ENCODE data around the gene ZBTB38. TPM values are rescaled to one million over a fixed set of nuclear protein-coding genes. Genes with fewer than 3 reads are reported as not detected.

ZBTB38 gene
- polyA plus RNA-seq, 4 donors, result 48.4 to 62.0 (median 52.7) TPM

DNA sequence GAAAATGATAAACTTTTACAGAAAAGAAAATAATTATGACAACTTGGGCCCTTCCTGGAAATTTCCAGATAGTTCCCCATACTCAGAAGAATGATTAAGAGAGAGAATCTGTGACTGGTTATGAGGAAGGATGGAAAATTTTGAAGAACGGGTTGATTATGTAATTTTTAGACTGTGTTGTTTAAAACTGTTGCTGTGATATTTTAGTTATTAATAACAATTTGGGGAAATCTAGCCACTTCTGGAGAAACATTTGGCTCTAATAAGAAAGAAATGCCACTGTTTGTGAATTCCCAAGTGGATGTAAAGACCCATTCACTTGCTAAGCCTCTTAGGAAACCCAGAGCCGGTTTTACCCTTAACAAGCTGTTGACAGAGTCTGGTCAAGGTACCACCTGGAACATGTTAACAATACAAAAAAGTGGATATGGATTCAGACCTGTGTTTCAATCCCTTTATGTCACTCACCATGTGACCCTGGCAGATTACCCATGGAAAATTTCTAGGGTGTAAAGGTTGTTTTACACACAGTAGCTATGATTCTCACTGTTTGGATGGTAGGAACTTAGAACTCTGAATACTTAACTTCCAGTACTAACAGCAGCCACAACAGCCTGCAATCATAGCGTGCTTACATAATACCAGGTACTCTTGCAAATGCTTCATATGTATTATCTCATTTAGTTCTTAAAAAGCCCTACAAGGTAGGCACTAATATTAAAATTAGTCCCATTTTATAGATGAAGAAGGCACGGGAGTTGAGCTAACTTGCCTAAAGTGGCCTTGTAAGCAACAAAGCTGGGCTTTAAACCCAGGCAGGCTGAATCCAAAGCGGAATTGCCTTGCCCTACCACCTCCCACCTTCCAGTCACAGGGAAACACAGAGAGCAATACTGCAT is 32.0 kb downstream of the ZBTB38 start:
- no peak for DNase-seq (ENCODE audit: low read depth in 4 of 4, low spot score in 2 of 4)

DNA sequence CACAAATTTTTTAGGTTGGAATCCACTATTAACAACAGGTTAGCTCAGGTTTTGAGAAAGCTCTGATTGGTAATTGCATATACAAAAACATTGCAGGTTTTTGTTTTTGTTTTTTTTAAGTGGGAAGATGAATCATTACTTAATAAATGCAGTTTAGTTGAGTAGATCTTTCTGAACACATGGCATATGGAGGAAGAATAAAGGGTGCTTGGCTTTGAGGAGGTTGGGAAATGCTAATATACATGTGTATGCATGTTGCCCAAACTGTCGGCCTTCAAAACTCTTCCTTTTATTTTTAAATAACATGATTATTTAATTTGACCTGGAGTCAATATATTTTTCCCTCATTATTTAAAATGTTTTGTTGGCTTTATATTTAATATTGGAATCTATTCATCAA is 32.8 kb downstream of the ZBTB38 start:
- no peak for DNase-seq (ENCODE audit: low read depth in 4 of 4, low spot score in 2 of 4)

DNA sequence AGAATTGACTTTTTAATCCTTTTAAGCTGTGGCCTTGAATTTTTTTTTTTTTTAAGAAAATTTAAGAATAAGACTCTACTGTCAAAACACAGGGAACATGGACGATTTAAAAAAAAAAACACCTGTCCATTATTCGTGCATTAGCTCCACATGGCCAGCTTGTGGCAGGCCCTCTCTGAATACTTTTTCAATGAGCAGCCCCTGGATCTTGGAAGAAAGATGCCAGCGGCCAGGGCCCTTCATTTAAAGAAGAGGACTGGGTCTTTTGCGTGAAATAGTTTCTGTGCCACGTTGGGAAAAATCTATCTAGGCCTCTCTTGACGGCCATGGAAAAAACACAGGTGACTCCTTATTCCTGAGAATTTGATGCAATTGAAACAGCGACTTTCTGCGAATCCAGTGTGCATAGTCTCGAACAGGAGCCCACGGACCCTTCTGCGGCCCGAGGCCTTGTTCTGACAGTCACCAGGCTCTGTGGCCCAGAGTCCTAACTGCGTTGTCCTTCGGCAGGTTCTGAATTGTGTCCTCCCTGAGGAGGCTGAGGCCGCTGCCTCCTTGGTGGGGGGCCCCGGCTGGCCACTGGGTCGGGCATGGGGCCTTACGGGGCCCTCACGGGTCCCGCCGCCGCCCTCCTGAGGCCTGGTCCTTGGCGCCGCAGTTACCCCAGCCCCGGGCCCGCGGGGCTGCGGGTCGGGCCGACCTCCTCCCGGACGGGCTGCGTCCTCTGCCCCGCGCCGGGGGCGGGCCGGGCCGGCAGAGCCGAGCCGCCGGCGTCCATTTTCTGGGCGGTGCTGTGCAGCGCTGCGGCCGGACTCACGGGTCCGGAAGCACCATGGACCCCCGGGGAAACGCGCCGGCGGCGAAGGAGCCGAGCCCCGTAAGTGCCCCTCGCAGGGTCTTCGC is 33.5 kb downstream of the ZBTB38 start:
- DNase-seq (ENCODE audit: low read depth in 4 of 4, low spot score in 2 of 4), result no peak

DNA sequence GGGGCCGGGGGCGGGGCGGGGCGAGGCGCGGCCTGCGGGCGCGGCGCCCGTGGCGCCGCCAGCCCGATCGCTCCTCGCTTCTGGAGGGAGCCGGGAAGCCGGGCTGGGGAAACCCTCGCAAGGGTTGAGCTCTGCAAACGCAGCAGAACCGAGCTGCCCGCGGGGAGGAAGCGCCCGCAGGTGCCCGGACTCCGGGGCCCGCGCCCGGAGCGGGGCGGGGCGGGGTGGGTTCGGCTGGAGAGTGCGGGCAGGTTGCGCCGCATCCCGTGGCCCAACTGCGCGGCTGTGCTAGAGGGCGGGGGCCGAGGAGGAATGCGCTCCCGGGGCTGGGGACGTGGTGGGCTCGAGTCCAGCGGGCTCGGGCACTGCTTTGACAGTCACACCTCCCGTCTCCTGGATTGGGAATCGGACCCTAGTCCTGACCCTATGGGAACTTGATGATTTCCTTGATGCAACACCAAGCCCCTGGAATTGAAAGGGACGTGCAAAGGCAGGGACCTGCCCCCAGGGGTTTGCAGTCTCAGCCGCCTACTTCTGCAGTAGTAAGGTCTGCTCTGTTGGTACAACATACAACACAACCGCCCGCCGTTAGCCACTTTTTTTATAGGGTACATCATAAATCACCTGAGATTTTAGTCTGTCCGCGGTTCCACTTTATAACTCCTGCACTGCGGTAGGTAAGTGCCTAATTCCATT is 34.3 kb downstream of the ZBTB38 start:
- no peak for DNase-seq (ENCODE audit: low read depth in 4 of 4, low spot score in 2 of 4)

DNA sequence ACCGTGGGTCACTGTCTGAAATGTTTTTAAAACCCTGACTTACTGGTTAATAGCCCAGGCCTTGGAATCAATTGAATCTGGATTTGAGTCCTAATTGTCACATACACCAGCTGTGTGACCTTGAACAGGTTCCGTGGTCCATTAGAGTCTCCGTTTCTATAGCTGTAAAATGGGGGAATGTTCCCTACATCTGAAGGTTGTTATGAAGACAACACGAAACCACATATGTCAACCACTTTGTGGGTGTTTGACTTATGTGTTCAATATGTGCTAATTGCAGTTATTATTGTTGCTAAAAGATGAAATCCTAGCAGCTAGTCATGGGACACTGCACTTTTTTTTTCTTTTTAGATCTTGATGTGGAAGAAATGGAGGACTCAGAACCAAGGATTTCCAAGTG is 35.3 kb downstream of the ZBTB38 start:
- no peak for DNase-seq (ENCODE audit: low read depth in 4 of 4, low spot score in 2 of 4)

DNA sequence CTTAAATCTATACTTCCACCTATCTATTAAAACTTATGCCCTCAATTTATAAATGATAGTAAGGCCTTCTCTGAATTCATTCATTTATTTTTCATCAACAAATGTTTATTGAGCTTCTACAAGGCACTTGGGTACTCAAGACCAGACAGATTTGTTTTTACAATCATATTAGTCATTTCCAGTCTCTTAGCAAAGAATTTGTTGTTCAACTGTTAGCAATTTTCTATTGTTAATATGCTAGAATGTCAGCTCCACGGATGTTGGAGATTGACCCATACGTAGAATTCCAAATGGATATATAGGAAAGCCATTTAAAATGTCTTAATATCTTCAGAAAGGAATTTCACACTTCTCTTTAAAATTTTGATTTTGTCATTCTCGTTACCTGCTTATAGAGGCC is 36.7 kb downstream of the ZBTB38 start:
- no peak for DNase-seq (ENCODE audit: low read depth in 4 of 4, low spot score in 2 of 4)

DNA sequence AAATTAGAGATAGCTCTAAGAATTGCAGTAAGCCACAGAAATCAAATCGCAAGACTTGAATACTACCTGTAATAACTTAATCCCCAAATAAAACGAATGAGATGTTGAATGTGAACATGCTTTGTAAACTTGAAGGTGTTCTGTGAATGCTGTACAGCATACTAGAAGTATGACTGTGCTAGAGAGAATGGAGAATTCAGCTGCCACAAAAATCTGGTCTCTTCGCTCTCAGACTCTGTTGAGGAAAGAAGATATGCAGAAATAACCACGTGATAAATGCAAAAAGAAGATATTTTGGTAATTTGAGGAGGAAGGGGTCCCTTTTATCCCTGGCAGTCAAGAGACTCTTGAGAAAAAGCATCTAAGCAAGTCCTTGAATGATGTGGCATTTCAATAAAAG is 37.3 kb downstream of the ZBTB38 start:
- no peak for DNase-seq (ENCODE audit: low read depth in 4 of 4, low spot score in 2 of 4)

DNA sequence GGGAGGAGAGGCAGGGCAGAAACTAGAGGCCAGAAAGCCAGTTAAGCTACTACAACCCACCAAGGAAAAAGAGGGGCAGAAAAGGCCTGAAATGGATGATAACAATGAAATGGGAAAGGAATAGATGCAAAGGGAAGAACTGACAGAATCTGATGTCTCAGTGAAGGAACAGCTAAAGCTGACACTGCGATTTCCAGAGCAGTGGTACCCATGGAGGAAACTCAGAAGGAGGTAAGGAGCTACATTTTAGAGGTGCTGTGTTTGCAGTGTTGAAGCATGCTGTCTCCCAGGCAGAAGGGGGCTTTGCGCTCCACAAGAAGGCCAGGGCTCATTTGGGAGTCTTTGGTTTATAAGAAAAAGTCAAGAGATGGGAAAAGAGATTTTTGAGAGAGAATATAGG is 38.0 kb downstream of the ZBTB38 start:
- DNase-seq (ENCODE audit: low read depth in 4 of 4, low spot score in 2 of 4), result no peak

DNA sequence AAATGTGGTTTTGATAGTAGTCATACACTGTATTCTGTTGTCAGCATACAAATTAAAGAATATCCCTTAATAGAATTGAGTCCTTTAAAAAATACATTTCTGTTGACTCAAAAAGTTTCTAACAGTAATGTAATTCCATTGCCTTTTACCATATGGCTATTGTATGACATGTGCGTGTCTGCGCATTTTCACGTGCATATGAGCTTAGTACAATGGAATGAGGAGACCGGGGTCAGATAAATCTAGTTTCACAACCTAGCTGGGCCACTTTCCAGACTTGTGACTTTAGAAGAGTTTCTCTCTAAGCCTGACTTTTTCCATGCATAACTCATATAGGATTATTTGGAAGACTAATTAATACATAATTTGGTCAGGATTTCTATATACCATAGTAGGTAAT is 38.7 kb downstream of the ZBTB38 start:
- DNase-seq (ENCODE audit: low read depth in 4 of 4, low spot score in 2 of 4), result no peak

DNA sequence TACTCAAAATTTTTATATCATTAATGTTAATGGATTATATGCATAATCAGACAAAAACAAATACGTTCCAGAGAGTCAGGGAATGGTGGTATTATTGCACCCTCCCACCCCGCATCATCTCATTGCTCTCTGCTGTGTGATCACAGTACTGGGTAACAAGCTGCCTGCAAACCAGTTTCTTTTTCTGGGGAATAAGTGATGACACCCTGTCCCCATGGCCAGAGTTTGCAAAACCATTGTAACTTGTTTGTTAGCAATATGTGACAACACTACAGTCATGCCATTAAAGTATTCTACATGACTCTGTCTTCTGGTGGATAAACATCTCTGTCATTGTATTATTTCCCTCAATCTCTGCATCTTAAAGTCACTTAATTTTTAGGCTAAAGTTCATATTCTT is 39.5 kb downstream of the ZBTB38 start:
- no peak for DNase-seq (ENCODE audit: low read depth in 4 of 4, low spot score in 2 of 4)

DNA sequence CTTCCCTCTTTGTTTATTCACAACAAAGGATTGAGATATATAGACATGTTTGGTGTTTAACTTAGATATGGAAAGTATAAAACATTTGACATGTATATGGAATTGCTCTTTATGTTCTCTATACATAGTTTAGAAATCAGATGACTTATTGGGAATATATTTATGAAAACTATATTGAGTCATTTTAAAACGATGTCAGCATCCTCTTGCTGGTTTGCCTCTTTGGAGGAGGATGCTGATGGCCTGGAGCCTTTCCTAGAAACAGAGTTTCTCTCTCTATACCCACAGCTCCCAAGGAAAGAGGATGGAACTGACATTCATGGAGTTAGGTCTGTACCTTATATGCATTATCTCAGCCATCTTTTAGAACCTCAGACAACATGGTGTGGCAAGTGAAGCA is 40.3 kb downstream of the ZBTB38 start:
- no peak for DNase-seq (ENCODE audit: low read depth in 4 of 4, low spot score in 2 of 4)

DNA sequence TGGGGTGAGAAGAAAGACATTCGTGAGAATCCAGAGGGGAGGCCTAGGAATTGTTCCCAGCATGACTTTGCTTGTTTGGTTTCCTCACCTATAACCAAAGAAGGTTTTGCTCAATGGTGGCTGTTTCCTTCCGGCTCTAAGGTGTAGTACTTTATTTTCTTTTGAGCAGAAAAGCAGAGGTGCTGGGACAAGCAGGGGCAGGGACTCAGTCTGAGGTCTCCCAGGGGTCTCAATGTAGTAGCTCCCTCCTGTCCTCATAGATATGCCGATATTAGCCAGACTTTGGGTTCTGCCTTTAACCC is 41.6 kb downstream of the ZBTB38 start:
- no peak for DNase-seq (ENCODE audit: low read depth in 4 of 4, low spot score in 2 of 4)

DNA sequence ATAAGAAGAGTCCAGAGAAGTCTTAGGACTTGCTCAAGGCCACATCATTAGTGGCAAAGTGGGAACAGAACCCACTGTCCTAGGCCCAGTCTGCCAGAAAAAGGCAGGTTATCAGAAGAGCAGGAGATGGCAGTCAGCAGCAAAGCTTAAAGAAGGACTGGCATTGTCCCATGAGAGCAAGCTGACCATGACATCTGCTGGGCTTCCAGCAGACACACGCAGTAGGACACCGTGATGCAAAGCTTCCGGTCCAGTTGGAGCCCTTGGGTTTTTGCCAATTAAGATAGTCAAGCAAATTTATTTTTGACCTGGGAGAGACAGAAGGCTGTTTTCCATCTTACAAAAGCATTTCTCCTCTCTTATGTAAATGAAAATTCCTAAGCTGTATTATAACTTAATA is 42.1 kb downstream of the ZBTB38 start:
- no peak for DNase-seq (ENCODE audit: low read depth in 4 of 4, low spot score in 2 of 4)

DNA sequence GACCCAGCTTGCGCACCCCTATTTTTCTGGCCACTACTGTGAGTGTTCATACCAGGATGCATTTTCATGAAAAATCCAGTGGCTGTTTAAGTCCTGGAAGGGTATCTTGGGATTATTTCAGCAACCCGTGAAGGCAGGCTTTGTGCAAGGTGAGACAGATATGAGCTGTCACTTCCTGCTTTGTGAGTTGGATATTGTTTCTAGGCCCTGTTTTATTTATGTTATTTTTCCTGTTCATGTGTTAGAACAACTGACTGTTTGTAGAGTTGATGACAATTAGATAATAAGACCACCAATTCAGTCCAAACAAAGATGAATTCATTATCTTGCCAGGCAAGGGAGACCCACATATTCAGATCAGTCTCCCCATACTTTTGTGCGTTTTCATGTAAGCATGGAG is 42.5 kb downstream of the ZBTB38 start:
- DNase-seq (ENCODE audit: low read depth in 4 of 4, low spot score in 2 of 4), result no peak

DNA sequence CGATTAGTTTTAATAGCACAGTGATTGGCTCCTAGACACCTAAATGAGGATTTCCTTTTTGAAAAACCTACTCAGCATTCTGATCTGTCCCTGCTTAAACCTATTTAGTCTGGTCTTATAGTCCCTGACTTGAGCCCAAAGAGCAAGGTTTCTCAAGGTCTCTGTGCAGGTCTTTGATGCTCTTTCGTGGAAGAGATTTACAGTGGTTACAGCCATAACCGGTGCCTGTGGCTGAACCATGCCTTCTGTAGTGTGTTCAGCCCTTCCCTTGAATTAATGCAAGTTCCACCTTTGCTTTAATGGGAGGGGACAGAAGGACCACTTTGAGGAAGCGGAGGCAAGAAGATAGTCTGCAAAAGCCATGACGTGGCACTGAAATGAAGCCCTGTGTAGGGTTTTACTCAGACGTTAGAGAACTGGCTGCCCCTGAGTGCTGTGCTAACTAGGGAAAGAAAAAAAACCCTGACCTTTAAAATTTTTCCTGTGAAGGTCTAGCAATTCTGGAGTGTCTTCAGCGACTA is 43.0 kb downstream of the ZBTB38 start:
- DNase-seq (ENCODE audit: low read depth in 4 of 4, low spot score in 2 of 4), result no peak

DNA sequence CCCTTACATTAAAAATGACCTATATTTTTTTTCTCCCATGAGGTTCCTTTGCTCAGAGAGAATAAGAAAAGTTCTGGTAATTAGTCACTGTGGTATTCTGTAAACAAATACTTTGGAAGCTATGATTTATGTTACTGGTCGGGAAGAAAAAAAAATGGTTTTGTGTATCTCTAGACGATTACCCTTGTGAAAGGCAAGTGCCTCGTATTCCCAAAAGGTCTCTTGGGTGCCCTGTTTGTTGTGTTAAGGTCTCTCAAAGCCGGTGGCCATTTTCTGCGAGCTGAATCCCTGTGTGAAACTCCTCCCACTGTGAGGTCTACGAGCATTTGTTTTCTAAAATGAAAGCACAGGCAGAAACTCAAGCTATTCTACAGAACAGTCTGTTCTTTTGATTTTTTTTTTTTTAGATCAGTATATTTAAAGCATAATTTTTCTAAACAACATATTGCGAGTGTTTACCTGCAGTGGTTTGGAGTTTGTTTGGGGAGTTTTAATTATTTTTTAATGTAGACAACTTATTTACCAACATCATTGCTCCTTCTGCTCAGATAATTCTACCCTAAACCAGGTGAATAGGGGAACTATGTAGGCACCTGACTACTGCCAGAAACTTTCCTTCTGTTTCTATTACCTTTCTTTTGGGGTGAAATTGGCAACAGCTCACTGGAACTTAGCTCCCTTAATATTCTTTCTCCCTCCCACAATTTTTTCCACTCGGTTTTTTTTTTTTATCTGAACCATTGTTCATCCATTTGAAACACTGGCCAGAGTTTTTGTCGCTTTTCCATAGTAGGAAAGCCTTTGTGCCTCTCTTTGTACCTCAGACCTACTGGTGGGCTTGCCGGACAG is 44.0 kb downstream of the ZBTB38 start:
- DNase-seq (ENCODE audit: low read depth in 4 of 4, low spot score in 2 of 4), result no peak

DNA sequence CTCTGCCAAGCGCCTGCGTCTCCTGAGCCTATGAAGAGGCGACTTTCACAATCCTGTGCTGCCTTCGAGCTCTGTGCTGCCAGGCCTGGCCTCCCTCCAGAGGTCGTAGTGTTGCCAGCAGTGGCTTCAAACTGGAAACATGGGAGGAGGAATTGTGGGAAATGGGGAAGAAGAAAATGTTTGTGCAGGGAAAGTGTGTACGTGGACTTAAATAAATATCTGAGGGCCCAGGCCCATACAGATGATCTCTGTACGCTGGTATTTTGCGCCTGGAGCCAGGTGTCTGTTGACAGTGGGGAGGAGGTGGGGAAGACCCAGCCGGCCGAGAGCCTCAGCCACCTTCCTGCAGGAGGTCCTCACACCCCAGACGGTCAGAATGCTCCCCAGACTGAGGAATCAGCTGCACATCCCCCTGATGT is 44.6 kb downstream of the ZBTB38 start:
- DNase-seq (ENCODE audit: low read depth in 4 of 4, low spot score in 2 of 4), result no peak

DNA sequence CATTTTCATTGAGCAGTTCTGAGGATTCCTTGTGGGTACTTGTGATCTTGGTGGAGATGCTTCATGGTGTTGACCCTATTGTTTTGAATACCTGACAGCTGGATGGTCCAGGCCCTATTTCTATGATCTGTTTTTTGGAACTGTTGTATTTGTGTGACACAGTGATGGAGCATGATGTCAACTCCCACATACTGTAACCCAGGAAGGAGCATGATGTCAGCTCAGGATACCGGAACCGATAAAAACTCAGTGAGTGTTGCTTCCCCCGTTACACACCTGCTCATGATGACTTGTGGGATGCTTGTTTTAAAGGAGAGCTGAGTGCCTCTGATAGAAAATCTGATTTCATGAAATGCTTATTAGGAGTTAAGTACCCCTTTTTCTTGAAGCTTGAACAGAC is 45.1 kb downstream of the ZBTB38 start:
- no peak for DNase-seq (ENCODE audit: low read depth in 4 of 4, low spot score in 2 of 4)

DNA sequence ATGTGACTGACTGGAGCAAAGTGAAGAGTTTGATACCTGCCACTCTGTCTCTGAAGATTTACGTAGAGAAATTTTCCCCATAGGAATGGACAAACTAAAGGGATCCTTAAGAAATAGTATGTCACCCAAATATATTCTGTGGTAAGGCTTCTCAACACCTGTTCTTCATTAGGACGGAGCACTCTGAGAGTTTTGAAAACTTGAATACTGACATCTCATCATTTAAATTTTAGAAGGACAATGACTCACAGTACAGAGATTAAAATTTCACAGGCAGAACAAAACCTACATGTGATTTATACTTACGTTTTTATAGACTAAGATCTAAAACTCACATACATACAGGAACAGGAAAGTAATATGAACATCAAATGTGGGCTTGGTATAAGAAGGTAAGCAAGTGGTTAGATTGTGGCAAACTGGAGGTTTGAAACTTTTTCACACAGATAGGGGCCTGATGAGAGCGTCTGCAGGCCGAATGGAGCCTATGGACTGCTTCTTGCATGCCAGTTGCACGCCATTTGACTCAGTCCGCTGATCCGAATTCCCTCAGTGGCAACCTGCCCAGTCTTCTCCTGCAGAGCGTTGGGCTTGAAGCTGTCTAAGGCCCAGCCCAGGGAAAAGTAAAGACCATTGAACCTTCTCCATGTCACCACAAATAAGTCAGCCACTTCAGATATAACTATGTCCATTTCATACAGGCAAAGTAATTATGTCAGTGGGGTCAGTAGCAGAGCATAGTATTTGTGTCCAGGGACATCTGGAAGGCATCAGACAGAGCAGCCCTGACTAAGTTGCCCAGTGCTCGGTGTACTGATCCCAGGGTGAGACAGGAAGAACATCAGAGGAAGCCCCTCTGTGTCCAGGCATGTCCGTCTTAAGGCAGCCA is 45.7 kb downstream of the ZBTB38 start:
- DNase-seq (ENCODE audit: low read depth in 4 of 4, low spot score in 2 of 4), result no peak
